Uterus (tissue), 4 donors: ENCODE results near the gene IL17B. TPM values are rescaled to one million over a fixed set of nuclear protein-coding genes. Genes with fewer than 3 reads are reported as not detected.

Experiments
- DNase-seq, 2 donors: peaks; one replicate each; pipeline ENCODE4 v3.0.0-alpha.2; 2019 to 2020
- H3K27ac ChIP-seq, 2 donors: fragments of 200-600 bp; sonication (generic); 1 replicate in 1 of 2; 2 replicates in 1 of 2; pipeline ENCODE4 v1.5.1; 2016 to 2018
- H3K27me3 ChIP-seq, 2 donors: fragments of 200-600 bp; sonication (generic); one replicate each; pipeline ENCODE4 v1.5.1; 2018 to 2019; ENCODE audit warnings: control low read depth in 1 of 2
- H3K36me3 ChIP-seq, 2 donors: fragments of 200-600 bp; sonication (generic); one replicate each; pipeline ENCODE4 v1.5.1; 2019; ENCODE audit warnings: control low read depth in 1 of 2
- H3K4me1 ChIP-seq, 2 donors: fragments of 200-600 bp; sonication (generic); one replicate each; pipeline ENCODE4 v1.5.1; 2018 to 2019; ENCODE audit warnings: control low read depth in 1 of 2
- H3K4me3 ChIP-seq, 2 donors: fragments of 200-600 bp; sonication (generic); 1 replicate in 1 of 2; 2 replicates in 1 of 2; pipeline ENCODE4 v1.5.1; 2018 to 2019; ENCODE audit warnings: mild to moderate bottlenecking in 1 of 2
- H3K9me3 ChIP-seq, 2 donors: fragments of 200-600 bp; sonication (generic); one replicate each; pipeline ENCODE4 v1.5.1; 2019; ENCODE audit warnings: control low read depth in 1 of 2
- POLR2A ChIP-seq, 2 donors: fragments of 450-650 bp; IDR thresholded peaks; one replicate each; pipeline ENCODE4 v1.6.1; 2016; ENCODE audit warnings: antibody characterized with exemption in 2 of 2, mild to moderate bottlenecking in 1 of 2, moderate library complexity in 1 of 2
- intact Hi-C: fragments of 100-400 bp; cut with DNase I; formaldehyde crosslinking; loops from one replicate; pipeline ENCODE4 v1.15.1; 2023; ENCODE audit warnings: low total_unique reads
- total RNA-seq, 4 donors: library from RNA; depleted of rRNA in 3 of 4; stranded (reverse); fragments of >200 nt in 3 of 4; gene quantifications; one replicate each; pipeline versions ENCODE4 v1.1.0 to v1.2.4, GENCODE V29; 2014 to 2023
- TF ChIP-seq, protein P1 (sequence below), 4 experiments: fragments of 200-600 bp in 2 of 4; fragments of 450-650 bp in 2 of 4; sonication (generic) in 2 of 4; IDR thresholded peaks; one replicate each; pipeline ENCODE4 v1.5.1; 2016 to 2019; ENCODE audit warnings: antibody characterized with exemption in 4 of 4, mild to moderate bottlenecking in 2 of 4, moderate library complexity in 1 of 4
- donor health status: DM: yes; HTN: yes; CAD: no.

Gene IL17B
- total RNA-seq, 4 donors from 2014 or later = 1.6 to 2.3 TPM; not detected in 2

GRCh38 chr5:149358868-149359495, 20.1 kb downstream of the IL17B start:
- Histone ChIP-seq H3K27ac (no peak overlapping the region), H3K9me3 (no peaks in the 10 kb centered on the region)
- intact Hi-C loops = no loop called here

DNA sequence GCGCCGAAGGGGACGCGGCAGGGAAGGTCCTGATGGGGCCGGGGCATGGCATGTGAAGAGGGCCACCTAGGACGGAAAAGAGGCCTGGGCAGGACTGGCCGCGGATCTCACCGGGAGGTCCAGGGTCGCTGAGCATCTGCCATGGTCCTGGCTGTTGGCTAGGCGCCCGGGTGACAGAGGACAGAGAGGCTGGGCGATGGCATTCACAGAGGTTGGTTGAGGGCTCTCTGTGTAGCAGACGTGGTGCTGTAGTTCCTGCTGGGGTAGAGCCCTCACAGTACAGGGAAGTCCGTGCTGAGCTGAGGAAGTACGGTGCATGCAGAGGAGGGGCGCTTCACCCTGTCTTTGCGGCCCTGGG, 20.8 kb downstream of the IL17B start:
- H3K27ac ChIP-seq = peak overlapping the region; percentile 73 to 87
- H3K4me3 ChIP-seq = peak overlapping the region; percentile 68 to 74
- H3K36me3 ChIP-seq = no peaks in the 10 kb centered on the region
- no peaks in the 10 kb centered on the region for H3K27me3 ChIP-seq
- TF ChIP-seq, protein P1, sequence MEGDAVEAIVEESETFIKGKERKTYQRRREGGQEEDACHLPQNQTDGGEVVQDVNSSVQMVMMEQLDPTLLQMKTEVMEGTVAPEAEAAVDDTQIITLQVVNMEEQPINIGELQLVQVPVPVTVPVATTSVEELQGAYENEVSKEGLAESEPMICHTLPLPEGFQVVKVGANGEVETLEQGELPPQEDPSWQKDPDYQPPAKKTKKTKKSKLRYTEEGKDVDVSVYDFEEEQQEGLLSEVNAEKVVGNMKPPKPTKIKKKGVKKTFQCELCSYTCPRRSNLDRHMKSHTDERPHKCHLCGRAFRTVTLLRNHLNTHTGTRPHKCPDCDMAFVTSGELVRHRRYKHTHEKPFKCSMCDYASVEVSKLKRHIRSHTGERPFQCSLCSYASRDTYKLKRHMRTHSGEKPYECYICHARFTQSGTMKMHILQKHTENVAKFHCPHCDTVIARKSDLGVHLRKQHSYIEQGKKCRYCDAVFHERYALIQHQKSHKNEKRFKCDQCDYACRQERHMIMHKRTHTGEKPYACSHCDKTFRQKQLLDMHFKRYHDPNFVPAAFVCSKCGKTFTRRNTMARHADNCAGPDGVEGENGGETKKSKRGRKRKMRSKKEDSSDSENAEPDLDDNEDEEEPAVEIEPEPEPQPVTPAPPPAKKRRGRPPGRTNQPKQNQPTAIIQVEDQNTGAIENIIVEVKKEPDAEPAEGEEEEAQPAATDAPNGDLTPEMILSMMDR (IDR thresholded peaks at IDR 0.05) = no peak
- TF ChIP-seq POLR2A (IDR thresholded peaks at IDR 0.05) = no peak
- H3K4me1 ChIP-seq = no peaks in the 10 kb centered on the region
- DNase-seq = peak; percentile 48 to 55
- intact Hi-C loops = no loop called here
- no peaks in the 10 kb centered on the region for H3K9me3 ChIP-seq

More at GRCh38 chr5:149358868-149359495, 20.1 kb downstream of the IL17B start:
- no peaks in the 10 kb centered on the region for H3K4me1 ChIP-seq
- no peaks in the 10 kb centered on the region for H3K27me3 ChIP-seq
- TF ChIP-seq, protein P1 (IDR thresholded peaks at IDR 0.05) = no peak
- no peak for TF ChIP-seq POLR2A (IDR thresholded peaks at IDR 0.05)
- H3K36me3 ChIP-seq = no peaks in the 10 kb centered on the region
- no peak overlapping the region for H3K4me3 ChIP-seq
- DNase-seq = no peak

- H3K4me3 ChIP-seq = peak within 1 kb of the TSS; percentile 68 to 74
- H3K27me3 ChIP-seq = no peaks in the 10 kb centered on the region
- intact Hi-C loops = no loop called here
- TF ChIP-seq, protein P1 (IDR thresholded peaks at IDR 0.05) = peak in 2 of 4 experiments; percentile 15 to 25
- peak; percentile 42 to 61 for TF ChIP-seq POLR2A (IDR thresholded peaks at IDR 0.05)
- peak; percentile 94 to 96 for DNase-seq
- H3K4me1 ChIP-seq = no peaks in the 10 kb centered on the region
- no peaks in the 10 kb centered on the region for H3K9me3 ChIP-seq
- H3K27ac ChIP-seq = peak within 1 kb of the TSS; percentile 73 to 87
- no peaks in the 10 kb centered on the region for H3K36me3 ChIP-seq
Measured at GRCh38 chr5:149357370-149358293, 21.5 kb downstream of the IL17B start, which contains the start of gene PCYOX1L. Gene PCYOX1L (plus strand): TSS chr5:149358046. CDS start chr5:149358069, 23 bp downstream.

GRCh38 chr5:149356391-149356790, 22.7 kb downstream of the IL17B start:
- Histone ChIP-seq H3K36me3 (no peaks in the 10 kb centered on the region), H3K4me1 (no peaks in the 10 kb centered on the region), H3K4me3 (no peak overlapping the region), H3K9me3 (no peaks in the 10 kb centered on the region), H3K27me3 (no peaks in the 10 kb centered on the region), H3K27ac (no peak overlapping the region)
- DNase-seq = no peak
- intact Hi-C loops = no loop called here
- TF ChIP-seq, protein P1 (IDR thresholded peaks at IDR 0.05) = no peak
- no peak for TF ChIP-seq POLR2A (IDR thresholded peaks at IDR 0.05)

DNA sequence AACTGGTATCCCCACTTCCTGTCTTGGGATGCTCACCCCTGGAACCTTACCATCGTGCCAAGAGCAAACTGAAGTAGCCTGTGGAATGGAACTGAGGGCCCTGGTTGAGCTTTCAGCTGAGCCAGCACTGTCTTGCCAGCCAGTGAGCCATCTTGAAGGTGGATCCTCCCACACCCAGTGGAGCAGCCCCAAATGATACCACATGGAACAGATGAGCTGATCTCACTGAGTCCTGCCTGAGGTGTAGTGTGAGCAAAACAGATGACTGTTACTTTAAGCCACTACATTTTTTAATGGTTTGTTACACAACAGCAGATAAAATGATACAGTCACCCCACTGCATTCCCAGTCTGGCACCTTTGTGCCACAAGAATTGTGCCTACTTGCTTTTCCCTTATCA, 23.4 kb downstream of the IL17B start:
- H3K9me3 ChIP-seq = no peaks in the 10 kb centered on the region
- no peak overlapping the region for H3K27ac ChIP-seq
- no peaks in the 10 kb centered on the region for H3K4me1 ChIP-seq
- no peaks in the 10 kb centered on the region for H3K27me3 ChIP-seq
- intact Hi-C loops = no loop called here
- H3K36me3 ChIP-seq = no peaks in the 10 kb centered on the region
- TF ChIP-seq, protein P1 (IDR thresholded peaks at IDR 0.05) = no peak
- no peak for TF ChIP-seq POLR2A (IDR thresholded peaks at IDR 0.05)
- no peak for DNase-seq
- H3K4me3 ChIP-seq = no peak overlapping the region
